Stimulated activated CD8-positive, alpha-beta memory T cell treated with anti-CD3 and anti-CD28 coated beads, Interleukin-4, amount 100 ng/mL, for 4 hours (primary cell): ENCODE data around the gene FES.
"Not testable (repeated sequence)": the region's sequence is repeated elsewhere in the genome, so short reads cannot be mapped to it uniquely, and the experiment has no call there.

ENCODE experiments used
- DNase-seq, 2 donors: peaks; one replicate each; pipeline ENCODE4 v3.0.0-alpha.2; 2020; ENCODE audit warnings: low read depth in 2 of 2, low spot score in 1 of 2

The FES gene

DNA sequence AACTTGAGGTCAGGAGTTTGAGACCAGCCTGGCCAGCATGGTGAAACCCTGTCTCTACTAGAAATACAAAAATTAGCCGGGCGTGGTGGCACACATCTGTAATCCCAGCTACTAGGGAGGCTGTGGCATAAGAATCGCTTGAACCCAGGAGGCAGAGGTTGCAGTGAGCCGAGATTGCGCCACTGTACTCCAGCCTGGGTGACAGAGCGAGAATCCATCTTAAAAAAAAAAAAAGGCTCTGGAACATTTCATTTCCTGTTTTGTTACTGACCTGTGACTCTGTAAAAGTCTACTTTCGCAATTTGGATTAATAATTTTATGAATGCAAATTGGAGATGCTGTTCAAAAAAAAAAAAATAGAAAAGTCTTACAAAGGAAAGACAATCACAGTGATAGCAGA lies 43.8 kb downstream of the FES start:
- DNase-seq: not testable (repeated sequence)

DNA sequence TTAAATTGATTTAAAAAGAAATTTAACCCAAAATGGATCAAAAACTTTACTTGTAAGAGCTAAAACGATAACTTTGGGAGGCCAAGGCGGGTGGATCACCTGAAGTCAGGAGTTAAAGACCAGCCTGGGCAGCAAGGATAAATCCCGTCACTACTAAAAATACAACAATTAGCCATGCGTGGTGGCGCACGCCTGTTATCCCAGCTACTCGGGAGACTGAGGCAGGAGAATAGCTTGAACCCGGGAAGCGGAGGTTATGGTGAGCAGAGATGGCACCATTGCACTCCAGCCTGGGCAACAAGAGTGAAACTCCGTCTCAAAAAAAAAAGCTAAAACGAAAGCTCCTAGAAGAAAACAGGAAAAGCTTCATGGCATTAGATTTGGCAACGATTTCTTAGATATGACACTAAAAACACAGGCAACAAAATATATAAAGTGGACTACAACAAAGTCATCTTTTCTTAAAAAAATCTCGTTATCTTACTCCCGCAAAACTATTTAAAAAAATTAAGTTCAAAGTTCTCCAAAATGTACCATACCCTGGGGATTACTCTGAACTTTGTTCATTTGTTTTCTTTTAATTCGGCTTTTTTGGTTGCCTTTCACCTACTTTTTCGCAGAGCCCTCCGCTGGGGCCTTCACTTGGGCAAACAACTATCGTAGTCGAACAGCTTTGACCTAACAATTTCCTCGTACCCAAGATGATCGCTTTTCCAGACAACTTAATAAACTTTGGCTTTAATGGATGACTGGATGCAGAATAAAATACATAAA lies 45.1 kb downstream of the FES start:
- DNase-seq: no peak

DNA sequence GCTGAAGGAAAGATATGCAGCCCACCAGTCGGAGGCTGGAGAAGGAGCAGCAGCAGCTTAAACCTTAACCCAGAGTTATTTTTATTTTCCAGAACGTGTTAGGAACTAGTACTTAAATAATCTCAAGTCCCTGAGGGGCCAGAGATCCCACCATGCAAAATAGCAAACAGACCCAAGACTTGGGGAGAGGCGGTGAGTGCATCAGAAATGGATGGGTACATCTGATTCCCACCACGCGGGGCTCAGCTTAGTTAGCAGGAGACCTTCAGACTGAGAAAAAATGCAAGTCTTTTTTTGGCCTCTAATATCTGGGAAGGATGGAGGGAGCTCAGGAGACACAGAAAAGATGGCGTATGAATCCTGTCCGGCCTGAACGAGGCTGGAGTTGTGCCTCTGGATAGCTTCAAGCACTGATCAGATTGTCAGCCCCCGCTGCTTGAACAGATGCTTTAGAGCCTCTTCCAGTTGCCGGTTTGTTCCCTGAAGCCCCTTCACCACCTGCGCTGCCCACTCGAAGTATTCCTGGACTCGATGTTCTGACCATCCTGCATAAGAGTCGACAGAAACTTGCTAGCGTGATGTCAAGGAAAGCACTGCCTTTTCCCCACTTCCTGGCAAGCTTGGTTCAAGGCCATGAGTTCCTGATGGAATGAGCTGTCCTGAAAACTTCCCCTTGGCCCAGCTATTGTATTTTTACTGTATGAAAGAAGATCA lies 46.7 kb downstream of the FES start:
- no peak for DNase-seq

DNA sequence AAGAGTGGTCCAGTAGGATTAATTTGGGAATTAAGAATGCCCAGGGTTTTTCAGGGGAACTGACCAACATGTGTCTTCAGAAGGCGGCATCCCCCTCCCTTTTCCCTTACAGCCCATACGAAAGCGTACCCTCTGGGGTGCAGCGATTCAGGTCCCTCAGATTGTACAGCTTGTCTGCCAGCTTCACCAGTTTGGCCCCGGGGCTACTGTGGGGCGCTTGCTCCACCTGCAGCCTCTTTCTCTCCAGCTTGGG lies 47.2 kb downstream of the FES start:
- no peak for DNase-seq

DNA sequence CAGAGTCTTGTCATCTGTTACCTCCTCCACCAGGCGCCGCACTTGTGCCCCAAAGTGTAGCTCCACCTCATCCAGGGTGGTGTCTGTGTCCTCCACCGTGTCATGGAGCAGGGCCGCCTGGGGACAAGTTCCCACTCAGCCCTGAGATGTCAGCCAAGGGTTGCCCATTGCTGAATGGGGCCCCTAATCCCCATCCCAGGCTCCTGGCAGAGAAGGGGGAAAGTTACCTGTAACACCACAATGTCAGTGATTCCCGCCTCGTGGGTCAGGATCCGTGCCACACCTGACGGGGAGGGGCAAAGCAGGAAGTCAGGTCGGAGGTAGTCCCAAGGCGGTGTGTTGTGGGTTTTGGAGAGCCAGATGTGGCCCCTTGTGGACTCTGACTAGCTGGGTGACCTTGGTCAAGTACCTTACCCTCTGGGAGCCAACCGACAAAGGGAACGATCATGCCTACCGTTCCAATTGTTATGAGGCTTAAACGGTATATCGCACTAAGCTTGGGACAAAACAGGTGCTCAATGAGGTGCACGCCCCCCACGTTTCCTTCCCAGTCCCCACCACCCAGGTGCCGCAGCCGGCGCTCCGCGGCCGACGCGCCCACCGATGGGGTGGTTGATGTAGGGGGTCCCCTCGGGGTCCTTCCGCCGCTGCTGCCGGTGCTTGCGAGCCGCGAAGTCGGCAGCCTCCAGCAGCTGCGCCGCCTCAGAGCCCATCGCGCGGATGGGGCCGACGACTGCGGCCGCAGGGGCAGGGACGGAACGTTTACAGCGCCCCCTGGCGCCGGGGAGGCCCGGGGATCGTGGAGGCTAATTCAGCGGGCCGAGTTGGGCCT lies 47.7 kb downstream of the FES start, which contains the start of gene HDDC3:
HDDC3 (minus strand) TSS at position 722 of the 832 bp plus-strand sequence; CDS start at position 713, 9 bp downstream.
- DNase-seq: peak; percentile 74 to 84

DNA sequence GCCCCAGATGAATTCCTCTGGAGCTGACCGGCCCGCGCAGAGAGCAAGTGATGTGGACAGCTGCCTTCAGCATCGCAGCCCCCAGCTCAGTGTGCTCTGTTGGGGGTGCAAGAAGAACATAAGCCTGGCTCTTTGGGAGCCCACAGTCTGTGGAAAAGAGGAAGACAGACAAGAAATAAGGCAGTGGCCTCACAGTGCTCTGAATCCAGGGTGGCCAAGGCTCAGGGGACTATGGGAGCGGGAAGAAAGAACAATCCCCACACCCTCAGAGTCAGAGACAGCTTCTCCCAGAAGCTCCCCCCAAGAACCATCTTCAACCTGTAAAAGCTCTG lies 48.3 kb downstream of the FES start:
- DNase-seq: no peak

DNA sequence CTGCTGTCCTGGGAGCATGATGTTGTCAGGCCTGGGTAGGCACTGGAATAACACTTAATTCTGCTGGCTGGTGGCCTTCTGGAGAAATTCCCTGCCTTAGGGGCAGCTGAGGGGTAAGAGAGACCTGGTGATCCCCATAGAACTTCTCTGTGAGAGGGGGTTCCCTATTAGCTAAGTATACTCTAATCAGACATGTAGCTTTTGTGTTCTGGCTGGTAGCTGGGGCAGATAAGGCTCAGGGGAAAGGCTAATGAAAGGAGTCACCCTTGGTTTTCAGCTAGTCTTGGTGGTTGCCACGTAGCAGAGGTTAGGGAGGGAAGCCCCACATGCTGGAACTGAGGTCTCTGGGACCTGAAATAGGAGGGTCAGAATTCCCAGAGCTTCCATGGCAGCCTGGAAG lies 49.0 kb downstream of the FES start:
- DNase-seq: no peak

DNA sequence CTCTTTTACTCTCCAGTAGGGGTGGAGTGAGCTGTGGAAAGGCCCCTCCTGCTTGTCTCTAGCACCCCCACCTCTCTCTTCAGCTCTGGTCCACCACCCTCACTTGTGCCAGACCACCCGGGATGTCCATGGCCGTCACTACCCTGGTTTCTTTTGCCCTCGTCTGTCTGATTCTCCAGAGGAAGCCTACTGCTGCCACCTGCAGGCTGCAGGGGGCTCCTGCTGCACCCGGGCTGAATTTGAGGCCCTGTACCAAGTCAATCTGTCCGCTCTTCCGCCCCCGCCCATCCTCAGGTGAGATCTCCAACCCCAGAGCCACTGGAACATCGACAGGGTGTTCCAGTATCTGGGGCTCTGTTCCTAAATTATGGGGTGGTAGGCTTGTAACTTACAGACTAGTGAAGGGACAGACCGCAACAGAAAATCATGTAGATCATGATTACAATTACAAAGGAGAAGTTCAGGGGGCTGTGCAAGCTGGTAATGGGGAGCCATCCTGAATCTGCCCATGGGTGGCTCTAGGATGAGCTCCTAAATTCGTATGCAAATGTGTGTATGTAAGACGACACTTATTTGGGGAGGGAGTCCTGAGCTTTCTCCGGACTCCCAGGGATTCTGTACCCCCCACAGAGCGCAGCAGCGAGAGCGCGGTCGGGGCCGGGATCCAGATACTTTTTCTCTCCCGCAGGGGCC lies 50.1 kb downstream of the FES start:
- peak; percentile 57 to 62 for DNase-seq

DNA sequence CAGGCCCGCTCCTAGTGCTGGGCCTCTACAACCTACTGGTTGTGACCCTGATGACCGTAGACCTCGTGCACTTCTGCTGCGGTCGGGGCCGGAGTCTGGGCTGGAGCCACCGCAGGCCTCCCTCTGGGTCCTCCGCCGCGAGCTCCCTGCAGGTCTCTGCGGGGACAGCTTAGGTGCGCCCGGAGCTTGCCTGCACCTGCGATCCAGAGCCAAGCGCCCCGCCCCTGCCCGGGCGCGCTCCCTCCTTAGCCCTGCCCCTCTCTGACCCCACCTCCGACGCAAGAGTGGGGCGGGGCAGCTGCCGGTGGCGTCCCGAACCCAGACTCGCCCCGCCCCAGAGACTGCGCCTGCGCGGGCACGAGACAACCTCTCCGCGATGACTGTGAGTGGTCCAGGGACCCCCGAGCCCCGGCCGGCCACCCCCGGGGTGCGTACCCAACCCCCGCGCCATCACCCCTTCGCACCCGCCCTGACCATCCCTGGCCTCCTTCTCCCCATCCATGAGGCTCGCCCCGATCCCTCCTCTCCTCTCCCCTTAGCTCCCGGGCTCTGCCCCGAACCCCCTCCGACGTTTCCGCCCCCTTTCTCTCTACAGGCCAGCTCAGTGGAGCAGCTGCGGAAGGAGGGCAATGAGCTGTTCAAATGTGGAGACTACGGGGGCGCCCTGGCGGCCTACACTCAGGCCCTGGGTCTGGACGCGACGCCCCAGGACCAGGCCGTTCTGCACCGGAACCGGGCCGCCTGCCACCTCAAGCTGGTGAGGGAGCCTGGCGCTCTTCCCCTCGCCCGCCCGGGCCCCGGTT lies 50.8 kb downstream of the FES start, which contains the start of gene UNC45A:
UNC45A (plus strand) TSS at position 337 of the 803 bp plus-strand sequence; CDS start at position 377, 40 bp downstream.
- DNase-seq: peak; percentile 89

DNA sequence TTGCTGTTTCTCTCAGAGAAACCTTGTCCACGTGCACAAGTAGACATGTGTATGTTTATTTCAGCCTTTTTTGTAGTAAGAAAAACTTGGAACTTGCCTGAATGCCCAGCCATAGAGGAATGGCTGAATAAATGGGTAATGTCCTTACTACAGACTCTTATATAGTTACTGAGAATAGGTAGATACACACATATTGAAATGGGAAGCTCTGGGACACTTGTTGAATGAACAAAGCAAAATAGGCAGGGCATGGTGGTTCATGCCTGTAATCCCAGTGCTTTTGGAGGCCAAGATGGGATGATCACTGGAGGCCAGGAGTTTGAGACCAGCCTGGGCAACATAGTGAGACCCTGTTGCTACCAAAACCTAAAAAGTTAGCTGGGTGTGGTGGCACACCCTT lies 52.5 kb downstream of the FES start:
- DNase-seq: no peak

DNA sequence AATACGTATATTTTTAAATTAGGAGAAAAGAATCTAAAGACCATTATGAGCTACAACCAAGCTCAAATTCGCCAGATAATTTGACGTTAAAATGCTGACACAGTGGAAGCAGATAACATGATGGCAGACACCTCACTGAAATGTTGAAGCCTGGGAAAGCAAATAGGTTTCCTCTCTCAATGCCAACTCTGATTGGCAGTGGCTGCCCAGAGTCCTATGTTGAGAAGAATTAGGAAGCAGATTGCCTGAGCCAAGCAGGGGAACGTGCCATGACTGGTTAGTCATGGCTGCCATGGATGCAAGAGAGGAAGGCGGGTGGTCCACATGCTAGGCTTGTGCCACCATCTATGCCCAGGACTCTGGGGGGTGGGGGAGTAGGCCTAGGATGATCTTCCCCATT lies 54.0 kb downstream of the FES start:
- DNase-seq: no peak

DNA sequence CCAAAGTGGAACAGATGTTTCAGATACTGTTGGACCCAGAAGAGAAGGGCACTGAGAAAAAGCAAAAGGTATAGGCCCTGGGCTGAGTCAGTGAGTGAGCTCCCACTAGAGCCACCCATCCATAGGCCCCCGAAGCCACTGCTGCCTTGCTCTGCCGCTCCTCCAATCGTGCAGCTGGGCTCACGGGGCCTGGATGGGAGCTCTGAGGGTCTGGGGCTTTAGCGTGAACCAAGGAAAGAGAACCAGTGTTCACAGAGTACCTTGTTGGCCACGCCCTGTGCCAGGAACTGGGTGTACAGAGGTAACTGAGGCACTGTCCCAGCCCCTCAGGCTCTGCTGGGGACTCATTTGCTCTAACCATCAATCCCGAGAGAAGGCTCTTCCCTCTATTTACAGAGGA lies 55.5 kb downstream of the FES start:
- no peak for DNase-seq

DNA sequence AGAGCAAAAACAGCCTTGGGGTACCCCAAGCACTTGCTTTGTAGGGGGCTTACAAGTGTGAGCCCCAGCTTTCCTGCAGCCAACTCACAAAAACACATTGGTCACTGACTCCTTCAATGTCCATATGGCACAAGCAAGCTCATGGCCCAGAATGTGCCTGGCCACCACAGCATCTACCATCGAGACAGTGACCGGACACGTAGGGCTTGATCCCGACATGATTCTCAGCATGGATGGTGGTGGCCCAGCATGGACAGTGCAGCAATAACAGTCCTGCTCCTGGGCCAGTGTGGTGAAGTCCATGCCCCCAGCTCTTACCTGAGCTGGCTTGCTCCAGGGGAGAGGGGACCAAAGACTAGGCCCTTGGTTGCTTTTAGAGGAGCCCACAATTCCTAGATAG lies 56.7 kb downstream of the FES start:
- DNase-seq: no peak

DNA sequence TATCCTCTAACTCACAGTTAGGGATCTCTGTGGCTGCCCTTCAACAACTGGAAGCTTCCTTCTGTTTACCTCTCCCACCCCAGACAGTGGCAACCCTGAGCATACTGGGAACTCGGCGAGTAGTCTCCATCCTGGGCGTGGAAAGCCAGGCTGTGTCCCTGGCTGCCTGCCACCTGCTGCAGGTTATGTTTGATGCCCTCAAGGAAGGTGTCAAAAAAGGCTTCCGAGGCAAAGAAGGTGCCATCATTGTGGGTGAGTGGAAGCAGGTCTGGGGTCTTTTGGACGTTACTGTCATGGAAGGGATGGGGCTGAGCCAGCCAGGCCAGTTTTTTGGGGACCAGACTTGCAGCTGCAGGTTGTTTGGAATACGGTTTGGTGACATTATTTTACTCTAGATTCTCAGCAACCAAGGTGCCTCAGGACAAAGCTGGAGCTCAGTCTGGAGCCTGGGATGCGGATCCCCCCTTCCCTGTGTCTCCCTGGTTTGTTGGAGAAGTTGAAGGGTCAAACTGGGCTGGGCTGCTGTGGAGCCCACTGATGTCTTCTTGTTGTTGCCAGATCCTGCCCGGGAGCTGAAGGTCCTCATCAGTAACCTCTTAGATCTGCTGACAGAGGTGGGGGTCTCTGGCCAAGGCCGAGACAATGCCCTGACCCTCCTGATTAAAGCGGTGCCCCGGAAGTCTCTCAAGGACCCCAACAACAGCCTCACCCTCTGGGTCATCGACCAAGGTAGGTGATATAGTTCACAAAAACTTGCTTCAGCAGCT lies 58.2 kb downstream of the FES start:
- no peak for DNase-seq

DNA sequence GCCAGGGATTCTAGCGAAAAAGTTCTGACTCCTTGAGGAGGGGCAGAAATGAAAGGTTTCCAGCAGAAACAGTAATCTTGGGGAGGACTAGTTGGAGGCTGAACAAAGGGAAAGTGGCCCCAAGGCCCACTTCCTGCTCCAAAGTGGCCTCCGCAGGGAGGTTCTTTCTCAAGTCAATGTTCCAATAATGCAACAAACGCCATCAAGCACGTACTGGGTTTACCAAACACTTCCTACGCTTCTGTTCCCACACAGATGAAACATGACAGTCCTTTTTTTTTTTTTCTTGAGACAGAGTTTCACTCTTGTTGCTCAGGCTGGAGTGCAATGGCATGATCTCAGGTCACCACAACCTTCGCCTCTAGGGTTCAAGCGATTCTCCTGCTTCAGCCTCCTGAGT lies 60.8 kb downstream of the FES start:
- no peak for DNase-seq
